Activated CD4-positive, alpha-beta T cell treated with anti-CD3 and anti-CD28 coated beads, Interleukin-2, Interleukin-4, amounts not matched to agents 100 ng/mL and 50 ng/mL, durations not matched to agents 16 hours and 8 hours (primary cell): ENCODE data around the gene RAB40C.

ENCODE experiments used
- DNase-seq: peaks from one replicate; pipeline ENCODE4 v3.0.0-alpha.2; 2020; ENCODE audit warnings: low spot score

RAB40C gene

GRCh38 chr16:575354-576196 lies 14.3 kb upstream of the RAB40C start:
- DNase-seq = no peak

GRCh38 chr16:576197-576822 lies 13.6 kb upstream of the RAB40C start:
- no peak for DNase-seq

DNA sequence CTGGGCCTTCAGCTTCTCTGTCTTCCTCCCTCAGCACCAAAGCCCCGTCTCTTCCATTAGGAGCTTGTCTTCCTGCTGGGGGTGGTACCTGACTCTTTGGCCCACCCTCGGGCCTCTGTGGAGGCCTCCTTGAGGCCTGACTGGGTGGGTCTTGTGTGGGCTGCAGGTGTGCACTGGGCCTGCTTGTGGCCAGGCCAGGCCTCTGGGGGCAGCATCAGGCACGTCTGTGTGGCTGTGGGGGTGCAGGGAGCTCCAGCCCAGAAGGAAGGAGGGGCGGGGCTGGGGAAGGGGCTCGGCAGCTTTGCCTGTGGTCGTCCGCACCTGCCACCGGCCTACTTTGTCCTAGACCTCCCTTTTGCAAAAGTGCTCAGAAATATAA lies 13.1 kb upstream of the RAB40C start:
- DNase-seq = no peak

DNA sequence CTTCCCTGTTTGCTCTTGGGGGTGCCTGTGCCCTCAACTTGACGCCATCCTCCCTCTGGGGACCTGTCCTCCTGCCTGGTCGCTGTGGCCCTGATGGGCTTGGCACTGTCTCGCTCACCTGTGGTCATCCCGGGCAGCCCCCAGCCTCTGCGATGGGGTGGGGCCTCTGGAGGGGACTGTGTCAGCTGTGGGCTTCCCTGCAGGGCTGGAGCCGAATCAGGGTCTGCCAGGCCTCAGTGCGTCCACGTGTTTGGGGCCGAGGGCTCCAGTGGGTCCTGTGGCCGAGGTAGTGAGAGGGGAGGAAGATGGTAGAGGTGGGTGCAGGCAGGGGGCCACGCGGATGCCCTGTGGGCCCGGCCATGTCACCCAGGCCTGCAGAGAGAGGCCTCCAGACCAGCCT lies 12.1 kb upstream of the RAB40C start:
- DNase-seq = no peak

- no peak for DNase-seq
Measured at GRCh38 chr16:578232-578869, 11.5 kb upstream of the RAB40C start.

DNA sequence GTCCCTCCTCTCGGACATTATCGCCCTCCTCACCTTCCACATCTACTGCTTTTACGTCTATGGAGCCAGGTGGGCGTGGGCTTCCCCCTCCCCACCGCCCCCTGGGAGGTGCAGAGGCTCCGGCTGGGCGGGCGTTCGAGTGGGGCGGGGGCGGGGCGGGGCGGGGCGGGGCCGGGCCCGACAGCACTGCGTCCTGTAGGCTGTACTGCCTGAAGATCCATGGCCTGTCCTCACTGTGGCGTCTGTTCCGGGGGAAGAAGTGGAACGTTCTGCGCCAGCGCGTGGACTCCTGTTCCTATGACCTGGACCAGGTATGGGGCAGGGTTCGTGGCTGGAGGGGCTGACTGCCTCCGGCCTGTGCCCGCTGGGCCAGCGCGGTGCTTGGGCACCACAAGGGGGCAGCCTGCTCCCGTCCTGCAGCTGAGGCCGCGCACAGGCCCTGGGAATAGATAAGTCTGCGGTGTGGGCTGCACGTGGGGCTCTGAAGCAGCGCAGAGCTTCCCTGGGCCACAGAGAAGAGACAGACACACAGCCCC lies 10.9 kb upstream of the RAB40C start:
- DNase-seq = peak; percentile 61

DNA sequence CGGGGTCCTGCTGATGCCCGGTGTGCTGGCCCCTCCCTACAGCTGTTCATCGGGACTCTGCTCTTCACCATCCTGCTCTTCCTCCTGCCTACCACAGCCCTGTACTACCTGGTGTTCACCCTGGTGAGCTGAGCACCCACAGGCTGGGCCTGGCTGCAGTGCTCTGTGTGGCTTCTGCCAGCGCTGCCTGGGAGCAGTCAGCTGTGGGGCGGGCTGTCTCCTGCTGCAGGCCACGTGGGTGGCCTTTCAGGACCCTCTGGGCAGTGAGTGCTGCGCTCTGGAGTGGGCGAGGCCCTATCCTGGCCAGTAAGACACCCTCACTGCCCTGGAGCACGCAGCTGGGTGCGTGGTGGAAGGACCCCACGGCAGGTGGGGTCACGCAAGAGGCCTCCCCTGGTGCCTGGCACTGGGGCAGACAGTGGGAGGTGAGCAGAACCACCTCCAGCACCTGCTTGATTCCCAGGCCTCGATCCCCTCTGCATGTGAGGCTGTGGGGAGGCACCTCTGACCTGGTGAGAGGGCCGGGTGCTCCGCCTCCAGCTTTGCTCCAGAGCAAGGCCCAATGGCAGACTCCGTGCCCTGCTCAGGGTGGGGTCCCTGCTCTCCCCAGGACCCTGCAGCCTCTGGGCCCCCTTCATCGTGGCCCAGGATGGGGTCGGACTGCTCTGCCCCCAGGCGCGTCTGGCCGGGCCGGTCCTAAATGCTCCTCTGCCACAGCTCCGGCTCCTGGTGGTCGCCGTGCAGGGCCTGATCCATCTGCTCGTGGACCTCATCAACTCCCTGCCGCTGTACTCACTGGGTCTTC lies 9.5 kb upstream of the RAB40C start:
- DNase-seq = no peak

DNA sequence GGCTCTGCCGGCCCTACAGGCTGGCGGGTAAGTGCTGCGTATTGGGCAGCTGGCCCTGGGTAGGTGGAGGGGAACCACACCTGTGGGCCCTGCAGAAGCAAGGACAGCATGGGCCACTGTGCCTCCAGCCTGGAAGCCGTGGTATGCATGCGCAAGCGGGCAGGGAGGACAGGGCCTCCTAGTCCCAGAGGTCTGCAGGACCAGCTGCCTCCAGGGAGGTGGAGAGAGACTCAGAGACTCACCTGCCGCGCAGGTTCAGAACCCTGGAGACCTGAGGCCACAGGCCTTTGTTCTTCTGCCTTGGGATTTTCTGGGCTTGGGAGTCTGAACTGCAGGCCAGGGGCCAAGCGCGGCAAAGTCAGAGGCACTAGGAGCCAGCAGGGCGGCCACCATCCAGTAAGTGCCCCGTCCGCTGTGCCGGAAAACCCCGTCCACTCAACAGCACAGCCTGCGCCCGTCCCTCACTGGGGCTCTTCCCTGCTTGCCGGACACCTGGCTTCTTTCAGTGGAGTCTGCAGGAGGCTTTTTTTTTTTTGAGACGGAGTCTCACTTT lies 8.8 kb upstream of the RAB40C start:
- no peak for DNase-seq

GRCh38 chr16:582218-582613 lies 7.7 kb upstream of the RAB40C start:
- DNase-seq = no peak

- no peak for DNase-seq
Measured at GRCh38 chr16:582614-583331, 7.1 kb upstream of the RAB40C start.

DNA sequence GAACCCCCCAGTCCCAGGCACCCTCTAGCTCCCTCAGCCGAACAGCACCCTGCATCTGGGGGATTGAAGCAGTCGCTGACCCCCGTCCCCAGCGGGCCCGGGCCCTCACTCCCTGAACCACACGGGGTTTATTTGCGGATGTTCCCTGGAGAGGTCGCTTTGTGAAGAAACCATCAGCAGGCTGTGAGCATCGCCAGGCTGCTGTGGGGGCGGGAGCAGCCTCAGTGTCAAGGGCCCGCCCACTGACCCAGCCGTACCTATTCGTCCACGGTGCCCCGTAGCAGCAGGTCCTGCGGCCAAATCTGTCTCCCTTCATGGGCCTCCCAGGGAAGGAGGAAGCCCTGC lies 6.4 kb upstream of the RAB40C start:
- no peak for DNase-seq

DNA sequence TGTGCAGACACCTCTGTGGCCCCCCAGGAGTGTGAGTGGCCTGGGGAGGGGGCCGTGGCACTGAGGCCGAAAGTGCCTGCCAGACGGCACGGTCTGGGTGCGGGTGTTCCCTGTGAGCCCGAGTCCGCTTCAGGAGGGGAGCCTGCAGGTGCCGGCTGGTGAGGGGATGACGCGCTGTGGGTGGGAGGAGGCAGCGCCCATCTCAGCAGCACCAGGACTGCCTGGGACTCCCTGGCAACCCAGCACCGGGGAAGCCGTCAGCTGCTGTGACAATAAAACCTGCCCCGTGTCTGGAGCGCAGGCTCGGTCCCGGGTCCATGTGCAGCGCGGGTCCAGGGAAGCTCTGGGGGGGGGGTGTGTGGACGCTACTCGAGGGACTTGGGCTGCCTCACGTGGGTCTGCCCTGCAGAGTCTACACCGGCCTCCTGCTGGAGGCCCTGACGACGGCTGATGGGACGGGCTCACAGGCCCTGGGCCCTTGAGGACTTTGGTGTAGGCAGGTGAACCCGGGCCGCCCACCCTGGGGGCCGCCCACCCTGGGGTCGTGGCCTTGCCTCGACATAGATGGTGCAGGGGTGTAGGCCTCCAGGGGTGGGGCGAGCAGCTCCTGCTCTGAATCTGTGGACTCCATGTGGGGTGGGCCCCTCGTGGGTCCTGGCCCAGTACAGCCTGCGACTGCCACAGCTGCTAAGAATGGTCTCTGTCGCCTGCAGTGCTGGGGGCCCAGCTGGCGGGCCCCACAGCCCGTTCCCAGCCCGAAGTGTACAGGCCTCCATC lies 5.9 kb upstream of the RAB40C start:
- DNase-seq = no peak

DNA sequence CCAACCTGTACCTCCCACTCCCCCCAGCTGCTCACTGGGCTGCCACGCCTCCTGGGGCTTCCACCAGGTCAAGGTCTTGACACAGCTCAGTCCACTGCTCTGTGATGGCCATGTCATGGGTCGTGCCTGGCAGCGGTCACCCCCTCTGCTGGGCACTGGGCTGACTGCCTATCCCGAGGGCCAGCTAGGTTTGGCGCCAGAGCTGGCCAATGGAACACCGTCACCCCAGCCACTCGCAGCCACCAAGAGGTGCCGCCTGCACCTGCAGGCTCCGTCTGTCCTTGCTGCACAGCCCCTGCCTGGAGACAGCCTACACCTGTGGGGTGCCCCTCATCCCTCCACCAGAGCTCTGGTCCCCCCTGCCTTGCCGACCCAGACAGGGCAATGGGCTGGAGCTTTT lies 4.5 kb upstream of the RAB40C start:
- no peak for DNase-seq

- DNase-seq = no peak
Measured at GRCh38 chr16:586047-586644, 3.7 kb upstream of the RAB40C start.

DNA sequence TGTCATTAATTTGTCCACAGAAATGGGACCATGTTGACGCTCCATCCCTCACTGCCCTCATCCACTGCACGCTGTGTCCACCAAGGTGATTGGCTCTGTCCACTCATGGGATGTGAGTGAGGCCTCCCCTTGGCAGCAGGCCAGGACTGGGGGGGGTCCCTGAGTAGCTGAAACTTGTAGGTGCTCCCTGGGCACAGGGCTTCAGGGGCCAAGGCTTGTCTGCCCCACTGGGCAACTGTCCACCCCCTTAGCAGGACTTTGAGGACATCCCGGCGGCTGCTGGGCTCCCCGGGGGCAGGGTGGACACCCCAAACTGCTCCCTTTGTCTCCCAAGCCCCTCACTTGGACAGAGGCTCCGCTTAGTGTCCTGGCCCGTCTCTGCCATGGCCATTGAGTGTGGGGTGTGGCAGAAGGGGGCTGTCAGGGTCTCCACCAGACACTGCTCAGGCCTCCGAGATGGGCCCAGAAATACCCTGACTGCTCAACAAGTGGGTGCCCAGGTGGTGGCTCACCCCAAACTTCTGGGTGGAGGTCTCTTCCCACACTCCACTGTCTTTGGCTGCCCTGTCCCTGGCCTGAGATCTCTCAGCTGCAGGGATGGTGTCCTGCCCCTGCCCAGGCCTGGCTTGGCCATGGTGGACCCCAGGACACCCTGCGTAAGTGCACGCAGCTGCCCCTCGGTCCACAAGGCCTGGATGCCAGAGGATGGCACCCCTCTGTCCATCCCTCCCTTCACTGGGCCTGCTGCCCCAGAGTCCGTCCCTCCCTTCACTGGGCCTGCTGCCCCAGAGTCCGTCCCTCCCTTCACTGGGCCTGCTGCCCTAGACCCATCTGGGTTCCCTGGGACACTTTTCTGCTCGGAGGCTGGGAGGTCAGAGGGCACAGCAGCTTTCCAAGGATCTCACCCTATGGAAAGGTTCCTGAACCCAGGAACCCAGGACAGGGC lies 2.9 kb upstream of the RAB40C start:
- DNase-seq = no peak

GRCh38 chr16:588639-588888 lies 1.3 kb upstream of the RAB40C start:
- peak; percentile 61 for DNase-seq

DNA sequence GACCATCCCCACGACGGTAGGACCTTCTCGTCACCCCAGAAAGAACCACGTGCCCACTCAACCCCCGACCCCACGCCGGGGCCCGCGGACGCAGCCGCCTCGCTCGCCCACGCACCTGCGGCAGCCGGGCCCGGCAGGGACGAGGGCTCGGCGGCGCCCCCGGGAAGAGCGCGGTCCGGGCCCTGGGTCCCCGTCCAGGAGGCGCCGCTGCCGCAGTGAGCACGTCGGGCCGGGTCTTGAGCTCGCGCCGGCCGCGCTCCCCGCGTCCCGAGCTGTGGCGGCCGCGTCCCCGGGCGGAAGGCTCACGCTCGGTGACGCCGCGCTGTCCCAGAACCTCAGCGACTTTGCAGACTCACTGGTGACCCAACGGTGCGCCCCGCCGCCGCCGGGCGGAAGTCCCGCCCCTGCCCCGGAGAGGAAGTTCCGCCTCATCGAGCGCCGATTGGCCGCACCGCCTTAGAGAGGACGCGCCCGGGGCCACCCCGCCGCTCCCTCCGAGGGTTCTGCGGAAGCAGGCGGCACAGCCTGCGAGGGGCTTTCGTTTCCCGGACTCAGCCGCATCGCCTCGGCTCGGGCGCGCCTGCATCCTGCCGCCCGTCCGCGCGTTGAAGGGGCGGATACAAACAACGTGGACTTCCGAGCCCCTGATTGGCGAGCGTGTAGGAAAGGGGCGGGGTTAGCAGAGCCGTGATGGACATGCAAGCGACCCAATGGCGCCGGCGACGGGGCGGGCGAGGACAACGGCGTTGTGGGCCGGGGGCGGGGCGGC lies 793 bp upstream of the RAB40C start:
- peak; percentile 97 for DNase-seq

- no peak for DNase-seq
Measured at GRCh38 chr16:590188-590814, 435 bp downstream of the RAB40C start.
